ENCODE results near the gene ERFE. TPM values are rescaled to one million over a fixed set of nuclear protein-coding genes. Genes with fewer than 3 reads are reported as not detected.

The ERFE gene
- total RNA-seq, 1 donor from 2014 or later: 2.6 TPM

GRCh38 chr2:238151205-238151604, 7.6 kb upstream of the ERFE start:
- no peak for DNase-seq (ENCODE audit: low read depth, low spot score)
- H3K27ac Mint-ChIP-seq (ENCODE audit: unreplicated experiment): no peak overlapping the region

DNA sequence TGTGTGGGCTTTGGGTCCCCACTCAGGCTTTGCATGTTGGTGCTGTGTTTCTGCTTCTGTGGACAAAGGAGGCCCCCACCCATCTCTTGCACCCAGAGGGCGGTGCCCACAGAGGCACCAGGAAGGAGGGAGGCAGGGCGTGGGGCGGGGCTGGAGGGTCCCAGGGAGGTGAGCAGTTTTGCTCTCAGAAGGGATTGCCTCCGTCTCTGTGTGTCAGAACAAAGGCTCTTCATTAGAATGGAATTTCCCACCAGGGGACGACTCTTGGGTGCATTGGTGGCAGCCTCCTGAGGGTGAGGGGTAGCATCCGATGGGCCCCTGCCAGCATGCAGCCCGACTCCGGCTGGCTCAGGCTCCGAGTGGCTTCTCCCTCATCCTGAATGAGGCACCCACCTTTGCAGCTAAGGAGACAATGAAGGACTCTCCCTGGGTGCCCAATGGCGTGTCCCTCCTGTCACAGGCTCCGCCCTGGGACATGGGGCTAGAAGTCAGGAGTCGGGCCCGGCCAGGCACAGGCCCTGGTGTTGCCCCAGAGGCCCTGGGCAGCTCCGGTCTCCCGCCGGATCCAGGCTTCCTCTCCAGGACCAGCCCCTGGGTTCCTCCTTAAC, 7.0 kb upstream of the ERFE start:
- TF ChIP-seq, protein P1, sequence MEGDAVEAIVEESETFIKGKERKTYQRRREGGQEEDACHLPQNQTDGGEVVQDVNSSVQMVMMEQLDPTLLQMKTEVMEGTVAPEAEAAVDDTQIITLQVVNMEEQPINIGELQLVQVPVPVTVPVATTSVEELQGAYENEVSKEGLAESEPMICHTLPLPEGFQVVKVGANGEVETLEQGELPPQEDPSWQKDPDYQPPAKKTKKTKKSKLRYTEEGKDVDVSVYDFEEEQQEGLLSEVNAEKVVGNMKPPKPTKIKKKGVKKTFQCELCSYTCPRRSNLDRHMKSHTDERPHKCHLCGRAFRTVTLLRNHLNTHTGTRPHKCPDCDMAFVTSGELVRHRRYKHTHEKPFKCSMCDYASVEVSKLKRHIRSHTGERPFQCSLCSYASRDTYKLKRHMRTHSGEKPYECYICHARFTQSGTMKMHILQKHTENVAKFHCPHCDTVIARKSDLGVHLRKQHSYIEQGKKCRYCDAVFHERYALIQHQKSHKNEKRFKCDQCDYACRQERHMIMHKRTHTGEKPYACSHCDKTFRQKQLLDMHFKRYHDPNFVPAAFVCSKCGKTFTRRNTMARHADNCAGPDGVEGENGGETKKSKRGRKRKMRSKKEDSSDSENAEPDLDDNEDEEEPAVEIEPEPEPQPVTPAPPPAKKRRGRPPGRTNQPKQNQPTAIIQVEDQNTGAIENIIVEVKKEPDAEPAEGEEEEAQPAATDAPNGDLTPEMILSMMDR (conservative IDR thresholded peaks at IDR 0.05): no peak
- Mint-ChIP-seq H3K36me3 (ENCODE audit: low read depth) (no peaks in the 10 kb centered on the region), H3K4me1 (no peaks in the 10 kb centered on the region), H3K27me3 (ENCODE audit: low read depth) (no peaks in the 10 kb centered on the region), H3K4me3 (no peak overlapping the region), H3K27ac (ENCODE audit: unreplicated experiment) (no peak overlapping the region), H3K9me3 (no peaks in the 10 kb centered on the region)
- no peak for DNase-seq (ENCODE audit: low read depth, low spot score)

More at GRCh38 chr2:238151205-238151604, 7.6 kb upstream of the ERFE start:
- no peaks in the 10 kb centered on the region for H3K27me3 Mint-ChIP-seq (ENCODE audit: low read depth)
- H3K36me3 Mint-ChIP-seq (ENCODE audit: low read depth): no peaks in the 10 kb centered on the region
- H3K4me3 Mint-ChIP-seq: no peak overlapping the region
- TF ChIP-seq, protein P1 (conservative IDR thresholded peaks at IDR 0.05): no peak
- no peaks in the 10 kb centered on the region for H3K4me1 Mint-ChIP-seq
- no peaks in the 10 kb centered on the region for H3K9me3 Mint-ChIP-seq

DNA sequence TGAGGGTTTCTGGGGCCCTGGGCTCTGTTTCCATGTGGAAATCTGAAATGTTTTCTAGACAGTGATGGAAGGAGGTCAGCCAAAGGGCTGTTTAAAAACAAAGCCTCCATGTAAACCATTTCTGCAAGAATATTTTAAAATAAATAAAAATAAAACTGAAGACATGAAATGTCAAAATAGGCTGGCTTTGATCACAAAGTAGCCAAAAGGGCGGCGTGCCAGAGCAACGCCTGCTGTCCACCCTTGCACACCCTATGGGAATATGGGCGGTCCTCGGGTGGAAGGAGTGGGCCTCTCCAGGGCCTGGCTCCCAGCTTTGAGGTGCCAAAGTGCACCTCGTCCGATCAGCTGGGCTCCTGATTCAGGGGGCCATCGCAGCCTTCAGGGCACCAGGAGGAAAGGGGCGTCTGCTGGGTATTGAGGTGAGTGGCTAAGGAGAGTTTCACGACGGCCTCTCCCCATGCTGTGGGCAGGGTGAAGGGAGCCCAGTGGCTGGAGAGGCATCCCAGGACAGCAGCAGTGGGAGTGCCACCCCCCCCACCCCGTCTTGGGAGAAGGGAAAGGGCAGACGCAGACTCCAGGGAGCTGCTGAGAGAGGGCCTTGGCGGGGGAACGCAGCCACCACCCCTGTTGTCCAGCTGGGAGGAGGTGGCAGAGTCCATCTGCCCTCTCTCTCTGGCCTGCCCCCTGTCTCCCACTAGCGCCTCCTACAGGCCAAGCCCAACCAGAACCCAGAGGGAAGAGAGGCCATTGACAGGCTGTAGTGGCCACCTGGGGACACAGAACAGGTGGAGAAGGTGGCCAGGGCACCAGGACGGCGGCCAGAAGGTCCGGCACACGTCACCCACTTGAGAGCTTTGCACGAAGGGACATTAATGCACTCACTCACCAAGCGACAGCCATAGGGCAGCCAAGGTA, 5.7 kb upstream of the ERFE start:
- H3K36me3 Mint-ChIP-seq (ENCODE audit: low read depth): no peaks in the 10 kb centered on the region
- DNase-seq (ENCODE audit: low read depth, low spot score): no peak
- no peaks in the 10 kb centered on the region for H3K9me3 Mint-ChIP-seq
- H3K4me1 Mint-ChIP-seq: no peaks in the 10 kb centered on the region
- TF ChIP-seq, protein P1 (conservative IDR thresholded peaks at IDR 0.05): peak; percentile 12
- no peak overlapping the region for H3K27ac Mint-ChIP-seq (ENCODE audit: unreplicated experiment)
- no peak overlapping the region for H3K4me3 Mint-ChIP-seq
- H3K27me3 Mint-ChIP-seq (ENCODE audit: low read depth): no peaks in the 10 kb centered on the region

DNA sequence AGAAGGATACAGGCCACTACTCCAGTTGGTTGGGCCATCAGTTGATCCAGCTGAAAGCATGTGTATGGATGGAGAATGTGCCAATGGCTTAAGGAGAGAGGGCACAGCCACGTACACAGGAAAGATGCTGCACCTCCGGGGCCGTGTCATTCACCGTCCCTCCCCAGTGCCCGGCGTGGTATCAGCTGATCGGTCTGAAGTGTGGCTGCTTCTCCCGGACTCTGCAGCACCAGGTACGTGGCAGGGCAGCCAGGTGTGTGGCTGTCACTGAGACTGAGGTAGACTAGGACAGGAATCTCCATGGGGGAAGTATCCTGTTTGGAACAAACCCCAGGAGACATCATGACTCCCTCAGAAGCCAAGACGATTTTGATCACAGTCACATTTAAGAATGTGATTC, 4.2 kb upstream of the ERFE start:
- TF ChIP-seq, protein P1 (conservative IDR thresholded peaks at IDR 0.05): no peak
- H3K27me3 Mint-ChIP-seq (ENCODE audit: low read depth): peaks cover 5% of the 10 kb centered on the region
- no peaks in the 10 kb centered on the region for H3K9me3 Mint-ChIP-seq
- no peak for DNase-seq (ENCODE audit: low read depth, low spot score)
- peaks cover 4% of the 10 kb centered on the region for H3K4me1 Mint-ChIP-seq
- H3K27ac Mint-ChIP-seq (ENCODE audit: unreplicated experiment): no peak overlapping the region
- no peaks in the 10 kb centered on the region for H3K36me3 Mint-ChIP-seq (ENCODE audit: low read depth)
- H3K4me3 Mint-ChIP-seq: no peak overlapping the region

DNA sequence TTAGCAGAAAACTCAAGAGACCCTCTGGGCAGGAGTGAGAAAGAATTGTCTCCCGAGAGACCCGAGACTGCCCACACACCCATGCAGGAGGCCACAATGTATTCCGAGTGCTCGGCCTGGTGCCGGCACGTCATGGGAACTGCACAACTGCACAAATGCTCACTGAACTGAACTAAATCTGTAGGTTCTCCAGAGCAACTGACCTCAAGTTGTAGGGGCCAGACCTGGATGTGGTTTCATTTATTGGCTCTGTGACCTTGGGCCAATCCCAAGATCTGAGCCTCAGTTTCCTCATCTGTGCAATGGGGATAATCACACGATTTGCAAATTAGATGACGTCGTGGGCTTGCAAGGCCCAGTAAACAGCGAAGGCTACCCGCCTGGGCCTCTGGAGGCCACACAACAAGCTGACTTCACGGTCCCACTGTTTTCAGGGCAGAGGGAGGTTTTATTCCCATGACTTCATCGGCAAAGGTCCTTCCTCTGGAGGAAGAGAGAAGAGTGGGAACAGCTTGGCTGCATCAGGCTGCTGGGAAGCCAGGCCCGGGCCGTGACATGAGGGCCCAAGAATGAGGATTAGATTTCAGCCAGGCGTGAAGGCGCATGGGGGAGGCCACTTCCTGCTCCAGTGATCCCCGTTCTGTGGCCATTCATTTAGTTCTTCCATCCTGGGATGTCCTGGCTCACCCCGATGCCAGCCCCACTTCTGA, 3.6 kb upstream of the ERFE start:
- Mint-ChIP-seq H3K36me3 (ENCODE audit: low read depth) (no peaks in the 10 kb centered on the region), H3K9me3 (no peaks in the 10 kb centered on the region), H3K4me1 (peaks cover 4% of the 10 kb centered on the region), H3K4me3 (no peak overlapping the region), H3K27me3 (ENCODE audit: low read depth) (peaks cover 10% of the 10 kb centered on the region), H3K27ac (ENCODE audit: unreplicated experiment) (no peak overlapping the region)
- TF ChIP-seq, protein P1 (conservative IDR thresholded peaks at IDR 0.05): no peak
- no peak for DNase-seq (ENCODE audit: low read depth, low spot score)

Measured in neural crest cell (in vitro differentiated cells).